HCT116 (cell line): ENCODE results near the gene AGAP5. TPM values are rescaled to one million over a fixed set of nuclear protein-coding genes. Genes with fewer than 3 reads are reported as not detected.
"Not testable (repeated sequence)": the region's sequence is repeated elsewhere in the genome, so short reads cannot be mapped to it uniquely, and the experiment has no call there.

Experiments used
- ATAC-seq: fragments of 200-7000 bp; cut with Tn5 transposase; 2 replicates; pipeline ENCODE4 v1.9.1; 2020; ENCODE audit warnings: mild to moderate bottlenecking, moderate library complexity
- BruUV-seq: library from RNA; stranded (reverse); fragments of 400-500 nt; replicated peaks from 2 replicates; lab custom pipeline; 2021; lab: Mats Ljungman, UMichigan
- CTCF ChIA-PET: fragments of 300-600 bp; sonication (Branson Sonifier 250); formaldehyde crosslinking; loops from one replicate; lab custom pipeline; 2021; ENCODE audit warnings: antibody characterized with exemption; lab: Charles Lee
- POLR2A ChIA-PET: fragments of 300-600, 350-600 bp; sonication (Branson Sonifier 250); formaldehyde crosslinking; loops from one replicate; lab custom pipeline; 2021; ENCODE audit warnings: antibody characterized with exemption; lab: Charles Lee
- RAD21 ChIA-PET, 2 experiments: fragments of 300-600 bp; sonication (Branson Sonifier 250); formaldehyde crosslinking; loops; one replicate each; lab custom pipeline; 2023; ENCODE audit warnings: low total read pairs in 2 of 2; ENCODE audit not compliant: uncharacterized antibody in 2 of 2, unreplicated experiment in 2 of 2, low non-redundant PET in 1 of 2; lab: Charles Lee
- DNase-seq: peaks from one replicate; pipeline ENCODE4 v3.0.0-alpha.2; 2010; ENCODE audit warnings: low read depth, low spot score
- H2AFZ ChIP-seq: fragments of 200-600 bp; shearing (Covaris generic), sonication (generic); 2 replicates; pipeline ENCODE4 v1.6.1; 2017; ENCODE audit warnings: low read depth, mixed run types, mixed read lengths, antibody characterized with exemption, low read length; ENCODE audit not compliant: poor library complexity, severe bottlenecking
- H3K27ac ChIP-seq: 2 replicates; pipeline ENCODE4 v1.5.1; 2012; ENCODE audit warnings: low read depth, low read length
- H3K27me3 ChIP-seq: fragments of 200-600 bp; sonication (generic); 2 replicates; pipeline ENCODE4 v1.6.1; 2016; ENCODE audit warnings: mixed run types, low read length, mixed read lengths; ENCODE audit not compliant: insufficient read depth
- H3K36me3 ChIP-seq, 2 experiments: fragments of 200-500 bp in 1 of 2; fragments of 200-600 bp in 1 of 2; sonication (Bioruptor generic) in 1 of 2; sonication (generic) in 1 of 2; 2 replicates each; pipeline versions ENCODE4 v1.5.1 to v1.6.1; 2014 to 2016; ENCODE audit warnings: low read length in 2 of 2, inconsistent platforms in 1 of 2, mixed read lengths in 1 of 2, mixed run types in 1 of 2; ENCODE audit not compliant: insufficient read depth in 2 of 2, control insufficient read depth in 1 of 2
- H3K4me1 ChIP-seq, 2 experiments: fragments of 200-600 bp in 1 of 2; sonication (generic) in 1 of 2; 2 replicates each; pipeline versions ENCODE4 v1.5.1 to v1.6.1; 2012 to 2017; ENCODE audit warnings: low read length in 2 of 2, inconsistent platforms in 1 of 2, mild to moderate bottlenecking in 1 of 2, mixed read lengths in 1 of 2, mixed run types in 1 of 2, moderate library complexity in 1 of 2; ENCODE audit not compliant: insufficient read depth in 2 of 2, control insufficient read depth in 1 of 2
- H3K4me2 ChIP-seq: fragments of 200-600 bp; sonication (generic); 2 replicates; pipeline ENCODE4 v1.6.1; 2017; ENCODE audit warnings: mixed run types, low read length, mixed read lengths
- H3K4me3 ChIP-seq, 2 experiments: fragments of 200-600 bp in 1 of 2; sonication (generic) in 1 of 2; replicated peaks in 1 of 2; 2 replicates each; pipeline ENCODE4 v1.5.1; 2011 to 2016; ENCODE audit warnings: low read length in 2 of 2, control low read depth in 1 of 2, low read depth in 1 of 2, mild to moderate bottlenecking in 1 of 2, mixed read lengths in 1 of 2, mixed run types in 1 of 2
- H3K79me2 ChIP-seq: fragments of 200-600 bp; sonication (generic); 2 replicates; pipeline ENCODE4 v1.6.1; 2017; ENCODE audit warnings: mild to moderate bottlenecking, mixed run types, low read length, moderate library complexity, mixed read lengths; ENCODE audit not compliant: insufficient read depth
- H3K9ac ChIP-seq: fragments of 200-600 bp; sonication (generic); 2 replicates; pipeline ENCODE4 v1.6.1; 2016; ENCODE audit warnings: low read length, mixed read lengths
- H3K9me2 ChIP-seq: fragments of 200-600 bp; sonication (generic), shearing (Covaris generic); 2 replicates; pipeline ENCODE4 v1.6.1; 2017; ENCODE audit warnings: mixed run types, mild to moderate bottlenecking, moderate library complexity; ENCODE audit not compliant: insufficient read depth
- H3K9me3 ChIP-seq, 2 experiments: fragments of 200-500 bp in 1 of 2; fragments of 200-600 bp in 1 of 2; sonication (Bioruptor generic) in 1 of 2; sonication (generic) in 1 of 2; 2 replicates each; pipeline ENCODE4 v1.6.1; 2014 to 2017; ENCODE audit warnings: low read length in 2 of 2, mixed read lengths in 2 of 2, inconsistent platforms in 1 of 2, low read depth in 1 of 2, mild to moderate bottlenecking in 1 of 2, mixed run types in 1 of 2, moderate library complexity in 1 of 2; ENCODE audit not compliant: control insufficient read depth in 1 of 2, insufficient read depth in 1 of 2
- H4K20me1 ChIP-seq: fragments of 200-600 bp; sonication (generic), shearing (Covaris generic); 2 replicates; pipeline ENCODE4 v1.6.1; 2017; ENCODE audit warnings: mixed run types, mild to moderate bottlenecking, moderate library complexity; ENCODE audit not compliant: insufficient read depth
- CBX3 ChIP-seq: IDR thresholded peaks from 2 replicates; pipeline ENCODE4 v1.6.1; 2012; ENCODE audit warnings: low read depth
- CEBPB ChIP-seq: IDR thresholded peaks from 2 replicates; pipeline ENCODE4 v1.6.1; 2012; ENCODE audit warnings: low read depth
- CTCF ChIP-seq, 3 experiments: fragments of 200-600 bp in 1 of 3; sonication (generic) in 1 of 3; IDR thresholded peaks in 2 of 3; conservative IDR thresholded peaks in 1 of 3; 2 replicates each; pipeline ENCODE4 v1.5.1; 2012 to 2017; ENCODE audit warnings: low read depth in 2 of 3, low read length in 2 of 3, antibody characterized with exemption in 1 of 3, borderline replicate concordance in 1 of 3, control low read depth in 1 of 3, mild to moderate bottlenecking in 1 of 3, mixed read lengths in 1 of 3, mixed run types in 1 of 3, moderate library complexity in 1 of 3; ENCODE audit not compliant: insufficient read depth in 1 of 3
- EGR1 ChIP-seq: IDR thresholded peaks from 2 replicates; pipeline ENCODE4 v1.6.1; 2012; ENCODE audit warnings: low read depth
- ELF1 ChIP-seq: IDR thresholded peaks from 2 replicates; pipeline ENCODE4 v1.6.1; 2012; ENCODE audit warnings: low read depth, borderline replicate concordance
- EZH2phosphoT487 ChIP-seq: fragments of 200-600 bp; IDR thresholded peaks from 2 replicates; pipeline ENCODE4 v1.6.1; 2018; ENCODE audit warnings: antibody characterized with exemption, borderline replicate concordance
- FOSL1 ChIP-seq: IDR thresholded peaks from 2 replicates; pipeline ENCODE4 v1.6.1; 2012; ENCODE audit warnings: low read depth
- JUND ChIP-seq: IDR thresholded peaks from 2 replicates; pipeline ENCODE4 v1.6.1; 2012
- POLR2A ChIP-seq: IDR thresholded peaks from 2 replicates; pipeline ENCODE4 v1.7.0; 2011; ENCODE audit warnings: borderline replicate concordance; ENCODE audit not compliant: insufficient read depth, insufficient read length; ENCODE audit errors: extremely low read depth
- RAD21 ChIP-seq: IDR thresholded peaks from 2 replicates; pipeline ENCODE4 v1.6.1; 2012; ENCODE audit warnings: low read depth, mild to moderate bottlenecking
- SP1 ChIP-seq: IDR thresholded peaks from 2 replicates; pipeline ENCODE4 v1.6.1; 2012; ENCODE audit warnings: low read depth
- TCF7L2 ChIP-seq: IDR thresholded peaks from 2 replicates; pipeline ENCODE4 v1.7.0; 2011; ENCODE audit warnings: borderline replicate concordance, inconsistent platforms; ENCODE audit not compliant: insufficient read depth, insufficient read length; ENCODE audit errors: extremely low read depth
- ZFX ChIP-seq: fragments of 450-650 bp; IDR thresholded peaks from 2 replicates; pipeline ENCODE4 v1.6.1; 2017
- ZNF274 ChIP-seq: fragments of 200-500 bp; sonication (Bioruptor generic); IDR thresholded peaks from 2 replicates; pipeline ENCODE4 v1.6.1; 2014; ENCODE audit warnings: mild to moderate bottlenecking, low read depth, low read length, inconsistent platforms
- intact Hi-C: fragments of 100-400 bp; cut with micrococcal nuclease; formaldehyde crosslinking; loops from 2 replicates; pipeline ENCODE4 v1.10.0; 2022
- total RNA-seq: library from RNA; stranded (reverse); gene quantifications from one replicate; pipeline ENCODE4 v1.2.1, GENCODE V29; 2021; ENCODE audit not compliant: unreplicated experiment

Gene AGAP5
- total RNA-seq, 1 experiment from 2014 or later: 7.5 TPM

DNA sequence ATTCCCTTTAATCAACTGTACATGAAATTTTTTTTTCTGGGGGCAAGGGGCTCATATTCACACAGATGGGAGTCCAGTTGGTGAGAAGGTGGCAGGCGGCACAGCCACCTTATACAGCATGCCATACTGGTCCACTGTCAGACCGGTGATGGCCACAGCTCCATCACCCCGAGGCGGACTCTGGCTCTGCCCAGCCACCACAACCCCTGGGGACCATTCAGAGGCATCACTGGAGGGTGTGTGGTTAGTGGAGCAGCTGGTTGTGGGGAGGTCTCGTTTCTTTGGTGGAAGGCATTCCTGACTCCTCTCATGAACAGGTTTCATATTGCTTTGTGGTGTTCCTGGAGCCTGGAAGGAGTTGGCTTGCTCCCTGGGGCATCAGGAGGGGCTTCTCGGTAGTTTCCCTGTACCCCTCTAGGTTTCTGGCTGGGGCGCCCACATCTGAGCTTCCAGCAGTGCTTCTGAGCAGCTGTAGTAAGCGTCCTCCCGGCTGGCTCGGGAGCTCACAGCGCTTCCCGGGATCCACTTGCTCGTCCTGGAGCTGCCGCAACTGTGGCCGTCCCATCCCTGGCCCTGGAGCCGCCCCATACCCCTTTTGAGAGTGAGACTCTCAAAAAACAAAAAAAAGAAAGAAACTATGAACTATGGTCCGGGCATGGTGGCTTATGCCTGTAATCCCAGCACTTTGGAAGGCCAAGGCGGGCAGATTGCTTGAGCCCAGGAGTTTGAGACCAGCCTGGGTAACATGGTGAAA lies 42.8 kb upstream of the AGAP5 start:
- not testable (repeated sequence) for H3K4me3 ChIP-seq
- POLR2A ChIA-PET: interaction anchor here (0.7 kb wide), 1 partner anchor 408 kb away, joined by 3 read pairs; no protein-coding TSS in a partner anchor

GRCh38 chr10:73734796-73735305 lies 36.9 kb upstream of the AGAP5 start:
- no peaks in the 10 kb centered on the region for H3K27me3 ChIP-seq
- no TSS peak for BruUV-seq
- DNase-seq (no peak), ATAC-seq (no peak)
- no peak overlapping the region for H3K27ac ChIP-seq
- TF ChIP-seq CTCF (IDR thresholded peaks at IDR 0.05 in 2 of 3, conservative IDR thresholded peaks at IDR 0.05 in 1 of 3; ENCODE audit: borderline replicate concordance in 1 of 3, insufficient read depth in 1 of 3, low read depth in 2 of 3, low read length in 2 of 3) (no peak), FOSL1 (no peak), POLR2A (no peak), EZH2phosphoT487 (no peak), JUND (no peak), SP1 (no peak), RAD21 (no peak), EGR1 (no peak), ZFX (no peak), TCF7L2 (no peak), CEBPB (no peak), CBX3 (no peak), ELF1 (no peak), ZNF274 (no peak)
- no peak overlapping the region for H3K4me3 ChIP-seq
- CTCF ChIA-PET: no interaction called here
- RAD21 ChIA-PET: no interaction called here
- intact Hi-C loops: no loop called here
- POLR2A ChIA-PET: no interaction called here
- H3K79me2 ChIP-seq: peaks cover 14% of the 10 kb centered on the region
- no peaks in the 10 kb centered on the region for H4K20me1 ChIP-seq
- H3K36me3 ChIP-seq: no peaks in the 10 kb centered on the region; a peak in 1 of 4 replicates
- H3K9ac ChIP-seq: no peak overlapping the region
- peaks cover 0 to 4% of the 10 kb centered on the region in 2 experiments; a peak in 2 of 4 replicates for H3K4me1 ChIP-seq
- no peaks in the 10 kb centered on the region for H3K9me2 ChIP-seq
- H3K9me3 ChIP-seq: no peaks in the 10 kb centered on the region
- no peak overlapping the region for H2AFZ ChIP-seq
- H3K4me2 ChIP-seq: no peak overlapping the region

More for the DNA sequence above, 42.8 kb upstream of the AGAP5 start:
- peaks cover 2 to 22% of the 10 kb centered on the region in 2 experiments; a peak in 3 of 4 replicates for H3K4me1 ChIP-seq
- H3K9me3 ChIP-seq, DNase-seq, H3K4me2 ChIP-seq, RAD21 ChIA-PET, BruUV-seq, H3K27ac ChIP-seq, CTCF ChIA-PET, ATAC-seq, H2AFZ ChIP-seq, H3K9me2 ChIP-seq, H3K36me3 ChIP-seq, intact Hi-C loops, H3K9ac ChIP-seq, H4K20me1 ChIP-seq, H3K27me3 ChIP-seq: not testable (repeated sequence)
- H3K79me2 ChIP-seq: peaks cover 40% of the 10 kb centered on the region
